ENCODE data around the gene EXOC3L4.

DNA sequence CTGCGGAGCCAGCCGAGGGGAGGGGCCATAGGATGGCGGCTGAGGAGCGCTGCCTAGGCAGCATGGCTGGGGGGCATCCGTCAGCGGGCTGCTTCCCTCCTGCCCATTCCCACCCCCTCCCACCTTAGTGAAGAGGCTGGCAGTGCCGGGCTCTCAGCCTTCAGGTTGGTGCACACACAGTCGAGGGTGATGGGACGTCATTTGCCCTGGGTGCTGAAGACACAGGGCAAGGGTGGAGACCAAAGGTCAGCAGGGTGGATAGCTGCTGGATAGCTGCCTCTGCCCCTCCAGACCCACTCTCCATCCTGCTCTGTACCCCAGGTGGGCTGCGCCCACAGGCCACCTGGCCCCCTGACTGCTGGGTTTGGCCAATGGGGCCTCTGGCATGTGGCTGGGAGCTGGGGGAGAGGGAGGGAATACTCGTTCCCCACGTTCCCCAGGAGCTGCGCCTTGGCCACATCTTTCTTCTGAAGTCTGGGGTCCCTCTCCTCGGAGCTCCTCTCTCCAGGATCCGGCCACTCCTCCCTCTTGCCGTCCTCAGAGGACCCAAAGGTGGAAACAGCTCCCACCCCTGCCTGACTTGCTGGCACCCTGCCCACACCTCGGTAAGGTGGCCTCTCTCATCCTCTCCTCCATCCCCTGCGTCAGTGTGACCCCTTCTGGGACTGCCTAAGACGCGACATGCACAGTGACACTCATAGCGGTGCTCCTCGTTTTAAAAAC is 26.0 kb upstream of the EXOC3L4 start:
- TF ChIP-seq POLR2A (IDR thresholded peaks at IDR 0.05; ENCODE audit: low read depth, low read length) (no peak), PAX5 (IDR thresholded peaks at IDR 0.05; ENCODE audit: insufficient read depth, low read length, severe bottlenecking) (no peak), POLR2AphosphoS5 (IDR thresholded peaks at IDR 0.05; ENCODE audit: low read depth, low read length) (no peak), SPI1 (IDR thresholded peaks at IDR 0.05; ENCODE audit: low read depth, low read length) (no peak), TAF1 (IDR thresholded peaks at IDR 0.05; ENCODE audit: low read depth, low read length) (no peak)
